GM23338 (cell line): ENCODE measurements around the gene CYP11A1. TPM values are rescaled to one million over a fixed set of nuclear protein-coding genes. Genes with fewer than 3 reads are reported as not detected.

Experiments used
- ATAC-seq: fragments of 200-7000 bp; cut with Tn5 transposase; 3 replicates; pipeline ENCODE4 v1.9.1; 2020
- DNase-seq: peaks from one replicate; pipeline ENCODE4 v3.0.0-alpha.2; 2015; ENCODE audit warnings: low spot score
- H2AFZ ChIP-seq: fragments of 200-600 bp; sonication (generic); 2 replicates; pipeline ENCODE4 v1.8.0; 2016; ENCODE audit warnings: antibody characterized with exemption, mild to moderate bottlenecking, moderate library complexity
- H3F3A ChIP-seq: fragments of 200-600 bp; sonication (generic); replicated peaks from 2 replicates; pipeline ENCODE4 v1.8.0; 2017; ENCODE audit warnings: antibody characterized with exemption, mixed run types, low read depth
- H3K27ac ChIP-seq: fragments of 200-600 bp; sonication (generic); 2 replicates; pipeline ENCODE4 v1.6.1; 2016; ENCODE audit warnings: low read depth
- H3K27me3 ChIP-seq: fragments of 200-600 bp; sonication (generic); 2 replicates; pipeline ENCODE4 v1.8.0; 2016; ENCODE audit warnings: mild to moderate bottlenecking, mixed run types, moderate library complexity; ENCODE audit not compliant: insufficient read depth
- H3K36me3 ChIP-seq: fragments of 200-600 bp; sonication (generic); 2 replicates; pipeline ENCODE4 v1.8.0; 2016; ENCODE audit warnings: mild to moderate bottlenecking; ENCODE audit not compliant: insufficient read depth
- H3K4me1 ChIP-seq: fragments of 200-600 bp; sonication (generic); 2 replicates; pipeline ENCODE4 v1.8.0; 2016; ENCODE audit warnings: mild to moderate bottlenecking, moderate library complexity; ENCODE audit not compliant: insufficient read depth
- H3K4me2 ChIP-seq: fragments of 200-600 bp; sonication (generic); 2 replicates; pipeline ENCODE4 v1.7.1; 2017; ENCODE audit warnings: mixed run types
- H3K4me3 ChIP-seq: fragments of 200-600 bp; sonication (generic); 2 replicates; pipeline ENCODE4 v1.6.1; 2016; ENCODE audit warnings: mixed run types
- H3K79me2 ChIP-seq: fragments of 200-600 bp; sonication (generic); replicated peaks from 2 replicates; pipeline ENCODE4 v1.8.0; 2017; ENCODE audit warnings: mild to moderate bottlenecking; ENCODE audit not compliant: insufficient read depth
- H3K9me2 ChIP-seq: fragments of 200-600 bp; sonication (generic); 2 replicates; pipeline ENCODE4 v1.8.0; 2017; ENCODE audit not compliant: insufficient read depth
- H4K20me1 ChIP-seq: fragments of 200-600 bp; sonication (generic); replicated peaks from 2 replicates; pipeline ENCODE4 v1.8.0; 2017; ENCODE audit warnings: mild to moderate bottlenecking; ENCODE audit not compliant: insufficient read depth
- H3K27ac Mint-ChIP-seq: 2 replicates; pipeline ENCODE4 v1.8.0; 2020; ENCODE audit warnings: inconsistent platforms, mild to moderate bottlenecking, moderate library complexity, mixed read lengths
- H3K27me3 Mint-ChIP-seq: 3 replicates; pipeline ENCODE4 v1.8.0; 2022; ENCODE audit warnings: low read depth, mild to moderate bottlenecking, moderate library complexity, mixed read lengths, inconsistent platforms; ENCODE audit not compliant: insufficient read depth, poor library complexity
- H3K36me3 Mint-ChIP-seq: 3 replicates; pipeline ENCODE4 v1.8.0; 2021; ENCODE audit warnings: low read depth, mild to moderate bottlenecking, inconsistent platforms, moderate library complexity, mixed read lengths
- H3K4me1 Mint-ChIP-seq: 3 replicates; pipeline ENCODE4 v1.8.0; 2020; ENCODE audit warnings: mild to moderate bottlenecking, inconsistent platforms, mixed read lengths
- H3K4me3 Mint-ChIP-seq: 3 replicates; pipeline ENCODE4 v1.8.0; 2021; ENCODE audit warnings: moderate library complexity, mild to moderate bottlenecking, inconsistent platforms, mixed read lengths
- H3K9me3 Mint-ChIP-seq: 3 replicates; pipeline ENCODE4 v1.8.0; 2020; ENCODE audit warnings: moderate library complexity, mild to moderate bottlenecking, inconsistent platforms, mixed read lengths
- NANOG ChIP-seq: IDR thresholded peaks from 2 replicates; pipeline ENCODE4 v1.6.1; 2016; ENCODE audit warnings: antibody characterized with exemption, borderline replicate concordance
- REST ChIP-seq: IDR thresholded peaks from one replicate; pipeline ENCODE4 v1.6.1; 2018; ENCODE audit warnings: antibody characterized with exemption; ENCODE audit not compliant: unreplicated experiment
- STAT1 ChIP-seq: IDR thresholded peaks from one replicate; pipeline ENCODE4 v1.6.1; 2016; ENCODE audit warnings: antibody characterized with exemption; ENCODE audit not compliant: unreplicated experiment
- polyA plus RNA-seq: library from polyadenylated mRNA; unstranded; fragments of >200 nt; fragmentation: Nextera tagmentation; extraction: Ambion mirVana; gene quantifications from 2 replicates; pipeline ENCODE4 v1.2.1, GENCODE V29; 2016
- total RNA-seq: library from RNA; depleted of rRNA; stranded (reverse); fragments of >200 nt; shearing (Covaris generic); gene quantifications from 2 replicates; pipeline ENCODE4 v1.2.3, GENCODE V29; 2014
- TF ChIP-seq, protein P1 (sequence below): fragments of 250-450 bp; sonication (Bioruptor Pico); IDR thresholded peaks from 2 replicates; pipeline ENCODE4 v1.5.0; 2020; ENCODE audit warnings: mild to moderate bottlenecking, moderate library complexity

CYP11A1 gene
- total and polyA plus RNA-seq, 2 experiments from 2014 or later = 1.2 to 1.7 TPM

DNA sequence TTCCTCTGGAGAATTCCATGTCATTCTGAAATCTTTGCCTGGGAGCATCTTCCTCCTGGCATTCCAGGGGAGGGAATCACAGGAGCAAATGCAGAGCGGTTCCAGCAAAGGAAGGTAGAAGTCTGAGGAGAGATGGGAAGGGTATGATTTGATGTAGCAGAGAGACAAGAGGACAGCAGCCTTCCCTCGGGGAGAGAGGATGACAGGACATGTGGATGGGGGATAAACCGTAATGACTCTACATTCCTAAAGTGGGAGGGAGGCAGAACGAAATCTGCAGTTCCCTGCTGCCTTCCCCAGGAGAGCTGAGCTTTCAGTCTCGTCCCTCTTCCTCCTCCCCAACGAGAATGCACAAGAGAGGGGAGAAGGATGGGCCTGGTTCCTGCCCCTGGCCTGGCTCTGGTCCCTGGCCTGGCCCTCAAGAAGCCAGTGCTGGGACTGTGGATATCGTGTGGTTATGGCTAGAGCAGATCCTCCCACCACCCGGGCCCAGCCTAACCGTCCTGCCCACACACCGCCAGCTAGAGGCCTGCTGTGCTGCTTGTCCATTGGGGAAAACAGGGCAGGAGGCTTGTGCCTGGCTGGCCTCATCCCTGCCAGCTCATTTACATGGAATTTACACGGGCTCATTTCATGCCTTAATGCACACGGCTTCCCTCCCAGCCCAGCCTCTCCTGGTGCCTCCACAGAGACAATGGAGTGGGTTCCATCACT, 39.7 kb upstream of the CYP11A1 start (continued):
- TF ChIP-seq, protein P1, sequence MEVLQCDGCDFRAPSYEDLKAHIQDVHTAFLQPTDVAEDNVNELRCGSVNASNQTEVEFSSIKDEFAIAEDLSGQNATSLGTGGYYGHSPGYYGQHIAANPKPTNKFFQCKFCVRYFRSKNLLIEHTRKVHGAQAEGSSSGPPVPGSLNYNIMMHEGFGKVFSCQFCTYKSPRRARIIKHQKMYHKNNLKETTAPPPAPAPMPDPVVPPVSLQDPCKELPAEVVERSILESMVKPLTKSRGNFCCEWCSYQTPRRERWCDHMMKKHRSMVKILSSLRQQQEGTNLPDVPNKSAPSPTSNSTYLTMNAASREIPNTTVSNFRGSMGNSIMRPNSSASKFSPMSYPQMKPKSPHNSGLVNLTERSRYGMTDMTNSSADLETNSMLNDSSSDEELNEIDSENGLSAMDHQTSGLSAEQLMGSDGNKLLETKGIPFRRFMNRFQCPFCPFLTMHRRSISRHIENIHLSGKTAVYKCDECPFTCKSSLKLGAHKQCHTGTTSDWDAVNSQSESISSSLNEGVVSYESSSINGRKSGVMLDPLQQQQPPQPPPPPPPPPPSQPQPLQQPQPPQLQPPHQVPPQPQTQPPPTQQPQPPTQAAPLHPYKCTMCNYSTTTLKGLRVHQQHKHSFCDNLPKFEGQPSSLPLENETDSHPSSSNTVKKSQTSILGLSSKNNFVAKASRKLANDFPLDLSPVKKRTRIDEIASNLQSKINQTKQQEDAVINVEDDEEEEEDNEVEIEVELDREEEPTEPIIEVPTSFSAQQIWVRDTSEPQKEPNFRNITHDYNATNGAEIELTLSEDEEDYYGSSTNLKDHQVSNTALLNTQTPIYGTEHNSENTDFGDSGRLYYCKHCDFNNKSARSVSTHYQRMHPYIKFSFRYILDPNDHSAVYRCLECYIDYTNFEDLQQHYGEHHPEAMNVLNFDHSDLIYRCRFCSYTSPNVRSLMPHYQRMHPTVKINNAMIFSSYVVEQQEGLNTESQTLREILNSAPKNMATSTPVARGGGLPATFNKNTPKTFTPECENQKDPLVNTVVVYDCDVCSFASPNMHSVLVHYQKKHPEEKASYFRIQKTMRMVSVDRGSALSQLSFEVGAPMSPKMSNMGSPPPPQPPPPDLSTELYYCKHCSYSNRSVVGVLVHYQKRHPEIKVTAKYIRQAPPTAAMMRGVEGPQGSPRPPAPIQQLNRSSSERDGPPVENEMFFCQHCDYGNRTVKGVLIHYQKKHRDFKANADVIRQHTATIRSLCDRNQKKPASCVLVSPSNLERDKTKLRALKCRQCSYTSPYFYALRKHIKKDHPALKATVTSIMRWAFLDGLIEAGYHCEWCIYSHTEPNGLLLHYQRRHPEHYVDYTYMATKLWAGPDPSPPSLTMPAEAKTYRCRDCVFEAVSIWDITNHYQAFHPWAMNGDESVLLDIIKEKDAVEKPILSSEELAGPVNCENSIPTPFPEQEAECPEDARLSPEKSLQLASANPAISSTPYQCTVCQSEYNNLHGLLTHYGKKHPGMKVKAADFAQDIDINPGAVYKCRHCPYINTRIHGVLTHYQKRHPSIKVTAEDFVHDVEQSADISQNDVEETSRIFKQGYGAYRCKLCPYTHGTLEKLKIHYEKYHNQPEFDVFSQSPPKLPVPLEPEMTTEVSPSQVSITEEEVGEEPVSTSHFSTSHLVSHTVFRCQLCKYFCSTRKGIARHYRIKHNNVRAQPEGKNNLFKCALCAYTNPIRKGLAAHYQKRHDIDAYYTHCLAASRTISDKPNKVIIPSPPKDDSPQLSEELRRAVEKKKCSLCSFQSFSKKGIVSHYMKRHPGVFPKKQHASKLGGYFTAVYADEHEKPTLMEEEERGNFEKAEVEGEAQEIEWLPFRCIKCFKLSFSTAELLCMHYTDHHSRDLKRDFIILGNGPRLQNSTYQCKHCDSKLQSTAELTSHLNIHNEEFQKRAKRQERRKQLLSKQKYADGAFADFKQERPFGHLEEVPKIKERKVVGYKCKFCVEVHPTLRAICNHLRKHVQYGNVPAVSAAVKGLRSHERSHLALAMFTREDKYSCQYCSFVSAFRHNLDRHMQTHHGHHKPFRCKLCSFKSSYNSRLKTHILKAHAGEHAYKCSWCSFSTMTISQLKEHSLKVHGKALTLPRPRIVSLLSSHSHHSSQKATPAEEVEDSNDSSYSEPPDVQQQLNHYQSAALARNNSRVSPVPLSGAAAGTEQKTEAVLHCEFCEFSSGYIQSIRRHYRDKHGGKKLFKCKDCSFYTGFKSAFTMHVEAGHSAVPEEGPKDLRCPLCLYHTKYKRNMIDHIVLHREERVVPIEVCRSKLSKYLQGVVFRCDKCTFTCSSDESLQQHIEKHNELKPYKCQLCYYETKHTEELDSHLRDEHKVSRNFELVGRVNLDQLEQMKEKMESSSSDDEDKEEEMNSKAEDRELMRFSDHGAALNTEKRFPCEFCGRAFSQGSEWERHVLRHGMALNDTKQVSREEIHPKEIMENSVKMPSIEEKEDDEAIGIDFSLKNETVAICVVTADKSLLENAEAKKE = no peak

- Histone ChIP-seq H3K4me1 (peaks cover 3% of the 10 kb centered on the region; the same call in 1 of the 2 replicates), H3K27ac (no peak overlapping the region), H3K4me3 (no peak overlapping the region), H3K4me2 (no peak overlapping the region), H2AFZ (no peak overlapping the region), H3K9me2 (no peaks in the 10 kb centered on the region), H3K27me3 (no peaks in the 10 kb centered on the region), H3K36me3 (no peaks in the 10 kb centered on the region), H3F3A (no peaks in the 10 kb centered on the region), H4K20me1 (no peaks in the 10 kb centered on the region), H3K79me2 (no peaks in the 10 kb centered on the region)
- H3K4me1 Mint-ChIP-seq = peaks cover 13% of the 10 kb centered on the region
- H3K27ac Mint-ChIP-seq = no peak overlapping the region
- no peaks in the 10 kb centered on the region for H3K36me3 Mint-ChIP-seq
- ATAC-seq (no peak), DNase-seq (no peak)
- peaks cover 11% of the 10 kb centered on the region for H3K27me3 Mint-ChIP-seq
- H3K4me3 Mint-ChIP-seq = no peak overlapping the region
- no peaks in the 10 kb centered on the region for H3K9me3 Mint-ChIP-seq
- TF ChIP-seq REST = no peak
- TF ChIP-seq, protein P1 = no peak
- no peak for TF ChIP-seq NANOG
- no peak for TF ChIP-seq STAT1
Measured at GRCh38 chr15:74406517-74406916, 39.1 kb upstream of the CYP11A1 start.
